ENCODE data around the gene SERPINI1.
A peak's percentile ranks its signal among the peaks of the same experiment; 100 is the strongest.

SERPINI1 gene

DNA sequence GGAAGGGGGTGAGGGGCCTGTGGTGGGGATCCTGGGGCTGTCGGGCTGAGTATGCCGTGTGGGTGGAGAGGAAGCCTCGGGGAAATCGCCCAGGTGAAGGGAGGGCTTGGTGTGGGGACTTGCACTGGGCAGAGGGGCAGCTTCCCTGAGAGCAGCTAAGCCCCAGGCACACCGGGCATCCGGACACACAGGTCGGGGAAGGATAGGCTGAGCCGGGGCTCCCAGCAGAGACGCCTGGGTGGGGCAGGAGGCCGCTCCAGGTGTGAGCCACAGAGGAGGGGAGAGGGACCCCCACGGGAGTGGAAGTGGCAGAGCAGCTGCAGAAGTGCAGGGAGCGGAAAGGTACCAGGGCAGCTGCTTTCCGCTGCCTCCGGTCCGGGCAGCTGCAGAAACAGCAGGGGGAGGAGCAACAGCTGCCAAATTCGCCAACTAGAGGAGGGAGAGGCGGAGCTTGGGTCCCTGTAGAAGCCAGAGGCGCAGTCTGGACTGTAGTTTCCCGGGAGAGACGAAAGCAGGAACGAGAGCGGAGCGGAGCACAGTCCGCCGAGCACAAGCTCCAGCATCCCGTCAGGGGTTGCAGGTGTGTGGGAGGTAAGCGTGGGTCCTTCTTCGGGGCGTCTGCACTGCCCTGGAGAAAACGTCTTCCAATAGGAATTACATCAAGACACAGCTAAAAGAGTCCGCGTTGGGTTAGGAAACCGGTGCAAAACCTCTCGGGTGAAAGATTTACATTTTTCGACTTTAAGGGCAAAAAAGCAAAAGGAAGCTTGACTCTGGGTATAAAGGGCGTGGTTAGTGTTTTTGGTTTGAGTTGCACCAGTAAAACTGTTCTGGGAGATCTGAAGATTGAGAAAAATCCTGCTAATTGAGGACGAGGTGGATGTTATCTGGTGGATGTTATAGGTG lies at the start of gene SERPINI1:
Gene SERPINI1, plus strand, starts transcription at position 489 of the 906 bp plus-strand sequence. CDS start 53,408 bp downstream, outside the sequence.
- no peaks in the 10 kb centered on the region for H3K36me3 Mint-ChIP-seq (ENCODE audit: low read depth)
- DNase-seq = peak; percentile 85
- no peak within 1 kb of the TSS for H3K27ac Mint-ChIP-seq
- no peaks in the 10 kb centered on the region for H3K9me3 Mint-ChIP-seq
- H3K4me1 Mint-ChIP-seq = no peaks in the 10 kb centered on the region
- H3K4me3 Mint-ChIP-seq = no peak within 1 kb of the TSS
- TF ChIP-seq, protein P1, sequence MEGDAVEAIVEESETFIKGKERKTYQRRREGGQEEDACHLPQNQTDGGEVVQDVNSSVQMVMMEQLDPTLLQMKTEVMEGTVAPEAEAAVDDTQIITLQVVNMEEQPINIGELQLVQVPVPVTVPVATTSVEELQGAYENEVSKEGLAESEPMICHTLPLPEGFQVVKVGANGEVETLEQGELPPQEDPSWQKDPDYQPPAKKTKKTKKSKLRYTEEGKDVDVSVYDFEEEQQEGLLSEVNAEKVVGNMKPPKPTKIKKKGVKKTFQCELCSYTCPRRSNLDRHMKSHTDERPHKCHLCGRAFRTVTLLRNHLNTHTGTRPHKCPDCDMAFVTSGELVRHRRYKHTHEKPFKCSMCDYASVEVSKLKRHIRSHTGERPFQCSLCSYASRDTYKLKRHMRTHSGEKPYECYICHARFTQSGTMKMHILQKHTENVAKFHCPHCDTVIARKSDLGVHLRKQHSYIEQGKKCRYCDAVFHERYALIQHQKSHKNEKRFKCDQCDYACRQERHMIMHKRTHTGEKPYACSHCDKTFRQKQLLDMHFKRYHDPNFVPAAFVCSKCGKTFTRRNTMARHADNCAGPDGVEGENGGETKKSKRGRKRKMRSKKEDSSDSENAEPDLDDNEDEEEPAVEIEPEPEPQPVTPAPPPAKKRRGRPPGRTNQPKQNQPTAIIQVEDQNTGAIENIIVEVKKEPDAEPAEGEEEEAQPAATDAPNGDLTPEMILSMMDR (IDR thresholded peaks at IDR 0.05) = no peak
- peaks cover 12% of the 10 kb centered on the region for H3K27me3 Mint-ChIP-seq (ENCODE audit: low read depth, poor library complexity)

- no peak overlapping the region for H3K27ac Mint-ChIP-seq
- no peak for DNase-seq
- TF ChIP-seq, protein P1 (IDR thresholded peaks at IDR 0.05) = no peak
- no peak overlapping the region for H3K4me3 Mint-ChIP-seq
- H3K4me1 Mint-ChIP-seq = no peaks in the 10 kb centered on the region
- H3K27me3 Mint-ChIP-seq (ENCODE audit: low read depth, poor library complexity) = no peaks in the 10 kb centered on the region
- peaks cover 29% of the 10 kb centered on the region for H3K36me3 Mint-ChIP-seq (ENCODE audit: low read depth)
- no peaks in the 10 kb centered on the region for H3K9me3 Mint-ChIP-seq
These were observed 44.2 kb upstream of the SERPINI1 start for GRCh38 chr3:167691366-167691765.

- H3K4me1 Mint-ChIP-seq = no peaks in the 10 kb centered on the region
- H3K4me3 Mint-ChIP-seq = no peak overlapping the region
- H3K9me3 Mint-ChIP-seq = no peaks in the 10 kb centered on the region
- H3K27me3 Mint-ChIP-seq (ENCODE audit: low read depth, poor library complexity) = no peaks in the 10 kb centered on the region
- peaks cover 32% of the 10 kb centered on the region for H3K36me3 Mint-ChIP-seq (ENCODE audit: low read depth)
- H3K27ac Mint-ChIP-seq = peak overlapping the region; percentile 73
- DNase-seq = no peak
- TF ChIP-seq, protein P1 (IDR thresholded peaks at IDR 0.05) = no peak
These were observed 41.4 kb upstream of the SERPINI1 start for GRCh38 chr3:167694121-167694520.

- Mint-ChIP-seq H3K9me3 (no peaks in the 10 kb centered on the region), H3K4me1 (no peaks in the 10 kb centered on the region), H3K4me3 (no peak overlapping the region), H3K27ac (no peak overlapping the region), H3K27me3 (ENCODE audit: low read depth, poor library complexity) (no peaks in the 10 kb centered on the region), H3K36me3 (ENCODE audit: low read depth) (peaks cover 41% of the 10 kb centered on the region)
- DNase-seq = no peak
- TF ChIP-seq, protein P1 (IDR thresholded peaks at IDR 0.05) = no peak
These were observed 35.5 kb upstream of the SERPINI1 start for GRCh38 chr3:167700046-167700445.

DNA sequence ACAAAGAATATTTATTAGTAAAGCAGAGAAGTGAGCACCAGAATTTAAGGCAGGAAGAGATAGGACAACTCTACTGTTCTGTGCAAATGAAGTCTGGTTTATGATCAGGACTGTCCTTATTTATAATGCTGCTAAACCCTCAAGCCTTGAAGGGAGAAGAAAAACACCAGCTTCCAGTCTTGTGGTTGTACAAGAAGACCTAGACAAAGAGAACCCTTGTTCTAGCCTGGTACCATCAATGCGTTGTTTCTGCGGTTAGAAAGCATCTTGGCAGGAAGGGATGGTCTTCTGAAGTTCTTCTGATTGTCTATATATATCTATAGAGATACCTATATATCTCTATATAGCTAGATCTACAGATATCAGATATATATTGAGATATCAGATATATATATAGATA lies 34.6 kb upstream of the SERPINI1 start:
- TF ChIP-seq, protein P1 (IDR thresholded peaks at IDR 0.05) = no peak
- no peak overlapping the region for H3K27ac Mint-ChIP-seq
- H3K4me3 Mint-ChIP-seq = no peak overlapping the region
- peaks cover 33% of the 10 kb centered on the region for H3K36me3 Mint-ChIP-seq (ENCODE audit: low read depth)
- no peaks in the 10 kb centered on the region for H3K27me3 Mint-ChIP-seq (ENCODE audit: low read depth, poor library complexity)
- no peaks in the 10 kb centered on the region for H3K4me1 Mint-ChIP-seq
- no peak for DNase-seq
- no peaks in the 10 kb centered on the region for H3K9me3 Mint-ChIP-seq

DNA sequence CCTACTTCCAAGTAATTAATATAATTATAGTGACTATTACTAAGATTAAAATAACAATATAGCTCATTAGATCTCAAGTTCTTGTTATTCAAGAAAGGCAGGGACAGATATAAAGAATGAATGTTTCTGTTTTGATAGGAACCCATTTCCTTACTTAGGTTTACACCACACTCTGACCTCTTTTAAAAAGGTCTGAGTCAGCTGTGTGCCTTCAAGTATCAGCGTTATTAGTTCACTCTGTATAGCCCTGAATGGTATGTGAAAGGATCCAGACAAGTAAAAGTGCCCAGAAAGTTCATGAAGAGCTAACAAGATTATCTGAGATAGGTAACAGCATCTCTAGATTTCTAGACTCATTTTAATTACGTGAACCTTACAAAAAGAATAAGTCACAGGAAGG lies 29.7 kb upstream of the SERPINI1 start:
- Mint-ChIP-seq H3K4me1 (no peaks in the 10 kb centered on the region), H3K9me3 (no peaks in the 10 kb centered on the region)

More for the DNA sequence above, 29.7 kb upstream of the SERPINI1 start:
- no peak overlapping the region for H3K4me3 Mint-ChIP-seq
- TF ChIP-seq, protein P1 (IDR thresholded peaks at IDR 0.05) = no peak
- H3K27me3 Mint-ChIP-seq (ENCODE audit: low read depth, poor library complexity) = no peaks in the 10 kb centered on the region
- peaks cover 41% of the 10 kb centered on the region for H3K36me3 Mint-ChIP-seq (ENCODE audit: low read depth)
- no peak overlapping the region for H3K27ac Mint-ChIP-seq
- DNase-seq = no peak
